Measurements from ENCODE around the gene YEATS2.

The YEATS2 gene

DNA sequence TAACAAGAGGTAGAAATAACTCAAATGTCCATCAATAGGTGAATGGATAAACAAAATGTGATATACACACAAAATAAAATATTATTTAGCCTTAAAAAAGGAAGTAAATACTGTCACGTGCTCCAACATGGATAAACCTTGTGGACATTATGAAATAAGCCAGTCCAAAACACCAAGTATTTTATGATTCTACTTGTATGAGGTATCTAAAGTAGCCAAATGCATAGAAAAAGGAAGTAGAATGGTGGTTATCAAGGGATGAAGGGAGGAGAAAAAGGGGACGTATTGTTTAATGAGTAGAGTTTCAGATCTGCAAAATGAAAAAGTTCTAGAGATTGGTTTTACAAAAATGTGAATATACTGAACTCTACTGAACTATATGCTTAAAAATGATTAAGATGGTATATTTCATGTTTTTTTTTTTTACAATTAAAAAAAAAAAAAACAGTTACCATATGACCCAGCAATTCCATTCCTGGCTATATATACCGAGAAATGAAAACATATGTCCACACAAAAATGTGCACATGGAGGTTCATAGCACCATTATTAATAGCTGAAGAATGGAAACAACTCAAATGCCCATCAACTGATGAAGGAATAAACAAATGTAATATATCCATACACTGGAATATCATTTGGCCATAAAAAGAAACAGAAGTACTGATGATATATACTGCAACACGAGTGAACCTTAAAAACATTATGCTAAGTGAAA lies 156.9 kb downstream of the YEATS2 start:
- no peak for DNase-seq (ENCODE audit: insufficient read length)
- no peak for FAIRE-seq
- TF ChIP-seq POLR2AphosphoS5 (IDR thresholded peaks at IDR 0.05; ENCODE audit: low read depth, low read length) (no peak), TAF1 (IDR thresholded peaks at IDR 0.05; ENCODE audit: borderline replicate concordance, low read depth, low read length) (no peak), POLR2A (IDR thresholded peaks at IDR 0.05; ENCODE audit: low read depth, low read length) (no peak)

GRCh38 chr3:183857863-183858262 lies 160.3 kb downstream of the YEATS2 start:
- FAIRE-seq (no peak), DNase-seq (ENCODE audit: insufficient read length) (no peak)
- TF ChIP-seq TAF1 (IDR thresholded peaks at IDR 0.05; ENCODE audit: borderline replicate concordance, low read depth, low read length) (no peak), POLR2A (IDR thresholded peaks at IDR 0.05; ENCODE audit: low read depth, low read length) (no peak), POLR2AphosphoS5 (IDR thresholded peaks at IDR 0.05; ENCODE audit: low read depth, low read length) (no peak)
